Calu3 (cell line): ENCODE data around the gene BHLHE40. TPM values are rescaled to one million over a fixed set of nuclear protein-coding genes. Genes with fewer than 3 reads are reported as not detected.

Experiments
- BruUV-seq: library from RNA; stranded (reverse); fragments of 400-500 nt; replicated peaks from 2 replicates; lab custom pipeline; 2021; lab: Mats Ljungman, UMichigan
- CTCF ChIA-PET: fragments of 300-600 bp; sonication (Branson Sonifier 250); formaldehyde crosslinking; loops from one replicate; lab custom pipeline; 2022; ENCODE audit warnings: antibody characterized with exemption; lab: Charles Lee
- DNase-seq: peaks from one replicate; pipeline ENCODE4 v3.0.0; 2022
- H3K27ac Mint-ChIP-seq: one replicate; pipeline ENCODE4 v1.8.0; 2022; ENCODE audit warnings: mixed read lengths; ENCODE audit not compliant: unreplicated experiment
- H3K27me3 Mint-ChIP-seq: one replicate; pipeline ENCODE4 v1.8.0; 2022; ENCODE audit warnings: mixed read lengths; ENCODE audit not compliant: unreplicated experiment
- H3K36me3 Mint-ChIP-seq: one replicate; pipeline ENCODE4 v1.8.0; 2022; ENCODE audit warnings: mild to moderate bottlenecking, moderate library complexity, mixed read lengths; ENCODE audit not compliant: insufficient read depth, unreplicated experiment
- H3K4me1 Mint-ChIP-seq: one replicate; pipeline ENCODE4 v1.8.0; 2022; ENCODE audit warnings: mild to moderate bottlenecking, low read depth, mixed read lengths; ENCODE audit not compliant: unreplicated experiment
- H3K4me3 Mint-ChIP-seq: one replicate; pipeline ENCODE4 v1.8.0; 2022; ENCODE audit warnings: mild to moderate bottlenecking, low read depth, moderate library complexity, mixed read lengths; ENCODE audit not compliant: unreplicated experiment
- H3K9me3 Mint-ChIP-seq: one replicate; pipeline ENCODE4 v1.8.0; 2022; ENCODE audit warnings: low read depth, mixed read lengths; ENCODE audit not compliant: unreplicated experiment
- intact Hi-C: fragments of 100-400 bp; cut with micrococcal nuclease; formaldehyde crosslinking; loops from one replicate; pipeline ENCODE4 v1.10.0; 2022; ENCODE audit not compliant: unreplicated experiment
- total RNA-seq: library from RNA; stranded (reverse); gene quantifications from 2 replicates; pipeline ENCODE4 v1.2.3, GENCODE V29; 2022
- TF ChIP-seq, protein P1 (sequence below): fragments of 200-600 bp; IDR thresholded peaks from one replicate; pipeline ENCODE4 v1.8.0; 2022; ENCODE audit warnings: antibody characterized with exemption; ENCODE audit not compliant: unreplicated experiment

BHLHE40 gene
- total RNA-seq, 1 experiment from 2014 or later: 71.9 TPM

DNA sequence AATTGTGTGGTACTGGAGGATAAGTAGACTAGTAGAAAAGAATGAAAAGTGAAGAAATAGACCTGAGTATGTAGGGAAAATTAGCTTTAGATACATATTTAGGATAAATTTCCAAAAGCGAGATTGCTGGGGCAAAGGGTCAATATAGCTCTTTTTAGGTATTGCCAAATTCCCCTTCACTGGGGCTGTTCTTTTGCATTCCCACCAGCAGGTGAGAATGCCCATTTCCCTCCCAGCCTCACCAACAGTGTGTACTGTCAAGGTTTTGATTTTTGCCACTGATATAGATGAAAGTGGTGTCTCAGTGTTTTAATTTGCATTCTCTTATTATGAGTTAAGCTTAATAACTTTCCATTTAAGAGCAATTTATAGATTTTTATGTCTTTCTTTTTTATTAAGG lies 35.7 kb upstream of the BHLHE40 start:
- H3K27ac Mint-ChIP-seq: no peak overlapping the region
- H3K9me3 Mint-ChIP-seq: peaks cover 3% of the 10 kb centered on the region
- CTCF ChIA-PET: interaction anchor here (1.3 kb wide), 1 partner anchor 223 kb away, joined by 3 read pairs; no protein-coding TSS in a partner anchor
- no peak for DNase-seq
- no peaks in the 10 kb centered on the region for H3K27me3 Mint-ChIP-seq
- H3K36me3 Mint-ChIP-seq: no peaks in the 10 kb centered on the region
- intact Hi-C loops: no loop called here
- no TSS peak for BruUV-seq
- TF ChIP-seq, protein P1, sequence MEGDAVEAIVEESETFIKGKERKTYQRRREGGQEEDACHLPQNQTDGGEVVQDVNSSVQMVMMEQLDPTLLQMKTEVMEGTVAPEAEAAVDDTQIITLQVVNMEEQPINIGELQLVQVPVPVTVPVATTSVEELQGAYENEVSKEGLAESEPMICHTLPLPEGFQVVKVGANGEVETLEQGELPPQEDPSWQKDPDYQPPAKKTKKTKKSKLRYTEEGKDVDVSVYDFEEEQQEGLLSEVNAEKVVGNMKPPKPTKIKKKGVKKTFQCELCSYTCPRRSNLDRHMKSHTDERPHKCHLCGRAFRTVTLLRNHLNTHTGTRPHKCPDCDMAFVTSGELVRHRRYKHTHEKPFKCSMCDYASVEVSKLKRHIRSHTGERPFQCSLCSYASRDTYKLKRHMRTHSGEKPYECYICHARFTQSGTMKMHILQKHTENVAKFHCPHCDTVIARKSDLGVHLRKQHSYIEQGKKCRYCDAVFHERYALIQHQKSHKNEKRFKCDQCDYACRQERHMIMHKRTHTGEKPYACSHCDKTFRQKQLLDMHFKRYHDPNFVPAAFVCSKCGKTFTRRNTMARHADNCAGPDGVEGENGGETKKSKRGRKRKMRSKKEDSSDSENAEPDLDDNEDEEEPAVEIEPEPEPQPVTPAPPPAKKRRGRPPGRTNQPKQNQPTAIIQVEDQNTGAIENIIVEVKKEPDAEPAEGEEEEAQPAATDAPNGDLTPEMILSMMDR: no peak
- no peaks in the 10 kb centered on the region for H3K4me1 Mint-ChIP-seq
- H3K4me3 Mint-ChIP-seq: no peak overlapping the region

DNA sequence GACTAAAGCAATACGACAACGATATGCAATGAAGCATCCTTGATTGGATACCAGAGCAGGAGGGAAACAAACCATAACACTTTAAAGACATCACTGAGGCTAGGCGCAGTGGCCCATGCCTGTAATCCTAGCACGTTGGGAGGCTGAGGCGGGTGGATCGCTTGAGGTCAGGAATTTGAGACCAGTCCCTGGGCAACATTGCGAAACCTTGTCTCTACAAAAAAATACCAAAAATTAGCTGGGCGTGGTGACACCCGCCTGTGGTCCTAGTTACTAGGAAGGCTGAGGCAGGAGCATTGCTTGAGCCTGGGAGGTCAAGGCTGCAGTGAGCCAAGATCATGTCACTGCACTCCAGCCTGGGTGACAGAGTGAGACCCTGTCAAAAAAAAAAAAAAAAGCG lies 33.9 kb upstream of the BHLHE40 start:
- H3K4me3 Mint-ChIP-seq: no peak overlapping the region
- H3K36me3 Mint-ChIP-seq: no peaks in the 10 kb centered on the region
- DNase-seq: no peak
- H3K4me1 Mint-ChIP-seq: no peaks in the 10 kb centered on the region
- H3K27me3 Mint-ChIP-seq: no peaks in the 10 kb centered on the region
- TF ChIP-seq, protein P1: no peak
- no TSS peak for BruUV-seq
- H3K9me3 Mint-ChIP-seq: peaks cover 3% of the 10 kb centered on the region
- intact Hi-C loops: no loop called here
- CTCF ChIA-PET: no interaction called here
- H3K27ac Mint-ChIP-seq: no peak overlapping the region

DNA sequence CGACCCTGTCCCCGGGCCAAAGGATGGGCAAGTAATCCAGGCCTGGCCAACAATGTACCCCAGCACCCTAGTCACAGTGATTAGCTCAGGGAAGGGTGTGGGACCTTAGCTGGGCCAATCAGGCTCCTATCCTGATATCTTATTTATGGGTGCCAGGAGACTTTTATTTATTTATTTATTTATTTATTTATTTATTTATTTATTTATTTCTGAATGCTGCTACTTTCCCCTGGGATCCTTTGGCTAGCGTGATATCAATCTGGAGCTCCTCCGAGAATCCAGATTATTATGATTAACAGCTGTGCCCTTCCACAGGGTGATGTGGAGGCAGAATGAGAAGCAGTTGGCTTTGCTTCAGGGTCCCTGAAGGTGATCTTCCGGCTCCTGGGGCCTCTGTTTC lies 32.2 kb upstream of the BHLHE40 start:
- intact Hi-C loops: no loop called here
- no peak overlapping the region for H3K4me3 Mint-ChIP-seq
- H3K27ac Mint-ChIP-seq: no peak overlapping the region
- no peaks in the 10 kb centered on the region for H3K36me3 Mint-ChIP-seq
- no peaks in the 10 kb centered on the region for H3K4me1 Mint-ChIP-seq
- TF ChIP-seq, protein P1: no peak
- peaks cover 3% of the 10 kb centered on the region for H3K9me3 Mint-ChIP-seq
- CTCF ChIA-PET: interaction anchor here (0.6 to 0.7 kb wide), 2 partner anchors 77 to 946 kb away, joined by 3 to 5 read pairs; no protein-coding TSS in a partner anchor
- no peaks in the 10 kb centered on the region for H3K27me3 Mint-ChIP-seq
- no TSS peak for BruUV-seq
- no peak for DNase-seq

DNA sequence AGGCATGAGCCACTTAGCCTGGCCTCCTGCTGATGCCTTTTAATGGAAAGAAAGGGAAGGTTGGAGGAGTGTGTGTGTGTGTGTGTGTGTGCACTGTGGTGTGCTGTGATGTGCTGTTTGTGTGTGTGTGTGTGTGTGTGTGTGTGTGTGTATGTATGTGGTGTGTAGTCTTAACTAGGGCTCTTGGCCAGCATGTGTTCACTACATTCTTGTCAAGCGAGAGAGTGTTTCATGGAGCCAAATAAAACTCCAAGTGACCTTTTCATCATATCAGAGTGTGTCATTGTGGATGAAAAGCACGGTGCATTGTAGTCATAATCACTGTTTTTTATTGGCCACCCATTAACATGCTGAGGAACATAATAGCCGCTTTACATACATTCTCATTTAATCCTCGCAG lies 30.8 kb upstream of the BHLHE40 start:
- CTCF ChIA-PET: no interaction called here
- BruUV-seq: no TSS peak
- intact Hi-C loops: no loop called here
- no peak for DNase-seq
- Mint-ChIP-seq H3K36me3 (no peaks in the 10 kb centered on the region), H3K4me3 (no peak overlapping the region), H3K4me1 (no peaks in the 10 kb centered on the region), H3K9me3 (peaks cover 3% of the 10 kb centered on the region), H3K27ac (no peak overlapping the region), H3K27me3 (no peaks in the 10 kb centered on the region)
- TF ChIP-seq, protein P1: no peak
